GM18520 (cell line): ENCODE measurements around the gene NUDT19.
"Not testable (repeated sequence)": the region's sequence is repeated elsewhere in the genome, so short reads cannot be mapped to it uniquely, and the experiment has no call there.

Experiments used
- ATAC-seq: cut with Tn5 transposase; IDR thresholded peaks from one replicate; pipeline ENCODE4 v1.9.1; 2021; ENCODE audit not compliant: unreplicated experiment

The NUDT19 gene

GRCh38 chr19:32708457-32708856 lies 16.8 kb downstream of the NUDT19 start:
- no peak for ATAC-seq

- no peak for ATAC-seq
These were observed 17.4 kb downstream of the NUDT19 start for GRCh38 chr19:32709032-32709431.

GRCh38 chr19:32711747-32712146 lies 20.1 kb downstream of the NUDT19 start:
- ATAC-seq, result no peak

GRCh38 chr19:32716203-32716602 lies 24.6 kb downstream of the NUDT19 start:
- not testable (repeated sequence) for ATAC-seq

- ATAC-seq, result no peak
These were observed 25.9 kb downstream of the NUDT19 start for GRCh38 chr19:32717496-32717895.

GRCh38 chr19:32718286-32718685 lies 26.7 kb downstream of the NUDT19 start:
- ATAC-seq, result no peak

GRCh38 chr19:32719611-32720059 lies 28.0 kb downstream of the NUDT19 start, which contains the start of gene TDRD12:
TSS of gene TDRD12 (plus strand) at chr19:32719767. CDS start at chr19:32720073, 306 bp downstream.
- no peak for ATAC-seq

- no peak for ATAC-seq
These were observed 28.8 kb downstream of the NUDT19 start for GRCh38 chr19:32720216-32720935.

GRCh38 chr19:32720936-32721250 lies 29.3 kb downstream of the NUDT19 start:
- ATAC-seq, result no peak

- ATAC-seq, result no peak
These were observed 44.3 kb downstream of the NUDT19 start for GRCh38 chr19:32735936-32736335.

- no peak for ATAC-seq
These were observed 51.4 kb downstream of the NUDT19 start for GRCh38 chr19:32743021-32743420.

- no peak for ATAC-seq
These were observed 51.8 kb downstream of the NUDT19 start for GRCh38 chr19:32743447-32743846.

- ATAC-seq, result no peak
These were observed 53.1 kb downstream of the NUDT19 start for GRCh38 chr19:32744555-32745325.

GRCh38 chr19:32745594-32746251 lies 54.1 kb downstream of the NUDT19 start:
- ATAC-seq, result not testable (repeated sequence)

- ATAC-seq, result not testable (repeated sequence)
These were observed 55.1 kb downstream of the NUDT19 start for GRCh38 chr19:32746631-32747196.

- no peak for ATAC-seq
These were observed 56.9 kb downstream of the NUDT19 start for GRCh38 chr19:32748497-32748896.

GRCh38 chr19:32748948-32749347 lies 57.3 kb downstream of the NUDT19 start:
- ATAC-seq, result no peak

- no peak for ATAC-seq
These were observed 57.7 kb downstream of the NUDT19 start for GRCh38 chr19:32749361-32749760.

- ATAC-seq, result no peak
These were observed 58.9 kb downstream of the NUDT19 start for GRCh38 chr19:32750441-32751055.

GRCh38 chr19:32751066-32751465 lies 59.4 kb downstream of the NUDT19 start:
- ATAC-seq, result no peak

- no peak for ATAC-seq
These were observed 65.6 kb downstream of the NUDT19 start for GRCh38 chr19:32757189-32757588.
